Thyroid gland (tissue), 4 donors: ENCODE data around the gene PDZD2.

Experiments
- CTCF ChIP-seq, 6 experiments: fragments of 200-600 bp in 3 of 6; fragments of 450-650 bp in 3 of 6; sonication (generic) in 3 of 6; IDR thresholded peaks; one replicate each; pipeline ENCODE4 v1.5.1; 2016 to 2019; ENCODE audit warnings: antibody characterized with exemption in 6 of 6, mild to moderate bottlenecking in 2 of 6, inconsistent platforms in 1 of 6, moderate library complexity in 1 of 6
- POLR2A ChIP-seq, 2 donors: fragments of 450-650 bp; IDR thresholded peaks; one replicate each; pipeline ENCODE4 v1.6.1; 2017; ENCODE audit warnings: antibody characterized with exemption in 2 of 2, mild to moderate bottlenecking in 2 of 2, moderate library complexity in 1 of 2

GRCh38 chr5:31675472-31675871 lies 36.5 kb downstream of the PDZD2 start:
- TF ChIP-seq CTCF (IDR thresholded peaks at IDR 0.05): no peak
- TF ChIP-seq POLR2A (IDR thresholded peaks at IDR 0.05): no peak
